ENCODE measurements around the gene ANKS4B. TPM values are rescaled to one million over a fixed set of nuclear protein-coding genes. Genes with fewer than 3 reads are reported as not detected.

The ANKS4B gene
- total and polyA plus RNA-seq, 2 of the 8 experiments (the other 6 are each of a cell fraction or from before 2014, with no cell fraction given): 0.06 to 0.15 TPM

- TF ChIP-seq SIRT6 (IDR thresholded peaks at IDR 0.05; ENCODE audit: low read length) (no peak), RXRA (IDR thresholded peaks at IDR 0.05; ENCODE audit: insufficient read depth, low read depth, low read length) (no peak), SP2 (IDR thresholded peaks at IDR 0.05; ENCODE audit: low read length) (no peak), CBX5 (IDR thresholded peaks at IDR 0.05; ENCODE audit: low read depth, low read length) (no peak), CTBP2 (IDR thresholded peaks at IDR 0.05; ENCODE audit: borderline replicate concordance, insufficient read depth, insufficient read length, low read length) (no peak), BRCA1 (IDR thresholded peaks at IDR 0.05; ENCODE audit: low read depth, low read length) (no peak), TAF1 (IDR thresholded peaks at IDR 0.05; ENCODE audit: low read depth, low read length) (no peak), CEBPB (IDR thresholded peaks at IDR 0.05; ENCODE audit: low read depth, low read length) (no peak)
These were observed 27.6 kb downstream of the ANKS4B start (continued) for GRCh38 chr16:21260870-21261791.

All from H1 (cell line).